ENCODE results near the gene NUBP1.
"Not testable (repeated sequence)": the region's sequence is repeated elsewhere in the genome, so short reads cannot be mapped to it uniquely, and the experiment has no call there.

The NUBP1 gene

GRCh38 chr16:10743610-10744369 is at the start of gene NUBP1:
NUBP1 (plus strand) TSS chr16:10743842; CDS start chr16:10743864, 22 bp downstream.
- peak; percentile 98 to 100 (median 98) for DNase-seq (ENCODE audit: low read depth in 3 of 3, low spot score in 1 of 3)

- no peak for DNase-seq (ENCODE audit: low read depth in 3 of 3, low spot score in 1 of 3)
These were observed 49.8 kb upstream of the NUBP1 start for GRCh38 chr16:10693889-10694288.

- DNase-seq (ENCODE audit: low read depth in 3 of 3, low spot score in 1 of 3) = no peak
These were observed 49.3 kb upstream of the NUBP1 start for GRCh38 chr16:10694306-10694705.

- DNase-seq (ENCODE audit: low read depth in 3 of 3, low spot score in 1 of 3) = no peak
These were observed 48.8 kb upstream of the NUBP1 start, which contains the start of gene TEKT5 for GRCh38 chr16:10694830-10695229. TEKT5 (minus strand) TSS chr16:10694930; CDS start chr16:10694873, 57 bp downstream.

- DNase-seq (ENCODE audit: low read depth in 3 of 3, low spot score in 1 of 3) = no peak
These were observed 43.9 kb upstream of the NUBP1 start for GRCh38 chr16:10699756-10700155.

GRCh38 chr16:10708969-10709368 is 34.7 kb upstream of the NUBP1 start:
- no peak for DNase-seq (ENCODE audit: low read depth in 3 of 3, low spot score in 1 of 3)

GRCh38 chr16:10728003-10728887 is 15.4 kb upstream of the NUBP1 start:
- DNase-seq (ENCODE audit: low read depth in 3 of 3, low spot score in 1 of 3) = no peak

GRCh38 chr16:10729104-10730048 is 14.3 kb upstream of the NUBP1 start:
- DNase-seq (ENCODE audit: low read depth in 3 of 3, low spot score in 1 of 3) = no peak

GRCh38 chr16:10731790-10732189 is 11.9 kb upstream of the NUBP1 start:
- DNase-seq (ENCODE audit: low read depth in 3 of 3, low spot score in 1 of 3) = no peak

GRCh38 chr16:10737068-10737625 is 6.5 kb upstream of the NUBP1 start:
- DNase-seq (ENCODE audit: low read depth in 3 of 3, low spot score in 1 of 3) = peak; percentile 29 to 42 (median 34)

GRCh38 chr16:10738231-10739077 is 5.2 kb upstream of the NUBP1 start:
- DNase-seq (ENCODE audit: low read depth in 3 of 3, low spot score in 1 of 3) = peak in 1 of 3 donors; percentile 7

- DNase-seq (ENCODE audit: low read depth in 3 of 3, low spot score in 1 of 3) = no peak
These were observed 3.4 kb upstream of the NUBP1 start for GRCh38 chr16:10740000-10740844.

- DNase-seq (ENCODE audit: low read depth in 3 of 3, low spot score in 1 of 3) = no peak
These were observed 2.8 kb upstream of the NUBP1 start for GRCh38 chr16:10740845-10741208.

- not testable (repeated sequence) for DNase-seq (ENCODE audit: low read depth in 3 of 3, low spot score in 1 of 3)
These were observed 2.4 kb upstream of the NUBP1 start for GRCh38 chr16:10741249-10741648.

GRCh38 chr16:10741844-10742243 is 1.8 kb upstream of the NUBP1 start:
- DNase-seq (ENCODE audit: low read depth in 3 of 3, low spot score in 1 of 3) = no peak

GRCh38 chr16:10743227-10743609 is 424 bp upstream of the NUBP1 start:
- no peak for DNase-seq (ENCODE audit: low read depth in 3 of 3, low spot score in 1 of 3)

GRCh38 chr16:10744370-10745030 is 858 bp downstream of the NUBP1 start:
- DNase-seq (ENCODE audit: low read depth in 3 of 3, low spot score in 1 of 3) = no peak

GRCh38 chr16:10745841-10746240 is 2.2 kb downstream of the NUBP1 start:
- no peak for DNase-seq (ENCODE audit: low read depth in 3 of 3, low spot score in 1 of 3)
